ENCODE data around the gene ATP6V1E1.

DNA sequence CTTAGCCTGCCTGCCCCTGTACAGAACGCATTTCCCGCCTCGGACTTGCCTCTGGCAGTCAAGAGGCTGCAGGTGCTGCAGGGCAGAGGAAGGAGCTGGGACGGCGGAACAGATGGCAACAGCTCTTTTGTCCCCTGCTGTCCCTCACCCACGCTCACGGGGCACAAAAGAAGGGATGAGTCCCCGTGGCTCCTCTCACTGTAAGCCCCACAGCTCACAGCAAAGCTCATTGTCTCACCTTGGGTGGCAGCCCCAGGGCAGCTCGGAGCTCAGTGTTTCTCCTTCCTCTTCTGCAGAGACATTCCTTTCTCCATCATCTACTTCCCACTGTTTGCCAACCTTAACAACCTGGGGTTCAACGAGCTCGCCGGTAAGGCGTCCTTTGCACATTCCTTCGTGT lies 40.9 kb downstream of the ATP6V1E1 start:
- TF ChIP-seq POLR2A (IDR thresholded peaks at IDR 0.05) (no peak), CTCF (IDR thresholded peaks at IDR 0.05) (no peak)

All from ovary (tissue), 3 donors.